Epithelial cell of proximal tubule (primary cell): ENCODE data around the gene RAB32. TPM values are rescaled to one million over a fixed set of nuclear protein-coding genes. Genes with fewer than 3 reads are reported as not detected.

Experiments used
- DNase-seq: peaks from one replicate; pipeline ENCODE4 v3.0.0-alpha.2; 2011; ENCODE audit warnings: low read depth
- H3K4me3 ChIP-seq: 2 replicates; pipeline ENCODE4 v1.5.1; 2011; ENCODE audit warnings: low read depth, mild to moderate bottlenecking, low read length
- CTCF ChIP-seq: conservative IDR thresholded peaks from 2 replicates; pipeline ENCODE4 v1.5.1; 2012; ENCODE audit warnings: low read depth, mild to moderate bottlenecking, low read length
- total RNA-seq: library from RNA; depleted of rRNA; stranded (reverse); fragments of >200 nt; gene quantifications from 2 replicates; pipeline ENCODE4 v1.2.3, GENCODE V29; 2015

Gene RAB32
- total RNA-seq, 1 donor from 2014 or later, result 94.8 TPM

- H3K4me3 ChIP-seq, result peak overlapping the region; percentile 88
- DNase-seq, result no peak
- no peak for TF ChIP-seq CTCF
Observed at GRCh38 chr6:146543940-146544615, 445 bp downstream of the RAB32 start.

GRCh38 chr6:146544616-146545182 is 1.1 kb downstream of the RAB32 start:
- DNase-seq, result no peak
- no peak for TF ChIP-seq CTCF
- peak overlapping the region; percentile 88 for H3K4me3 ChIP-seq

DNA sequence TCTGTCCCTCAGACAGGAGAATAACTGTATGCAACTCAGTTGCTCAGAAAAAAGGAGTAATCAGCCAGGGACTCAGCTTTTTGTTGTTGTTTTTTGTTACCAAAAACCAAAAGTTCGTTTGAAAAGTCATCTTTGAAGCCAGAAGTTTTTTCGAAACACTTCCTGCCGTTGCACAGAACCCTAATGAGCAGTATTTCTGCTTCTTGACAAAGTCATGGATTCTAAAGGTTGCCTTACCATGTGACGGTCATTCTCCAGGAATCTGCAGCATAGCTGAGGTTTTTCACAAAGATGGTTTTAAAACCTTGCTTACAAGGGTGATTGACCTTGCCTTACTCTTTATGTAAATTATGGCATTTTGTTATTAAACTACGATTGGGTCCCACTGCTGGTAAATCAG is 1.9 kb downstream of the RAB32 start:
- peak overlapping the region; percentile 88 for H3K4me3 ChIP-seq
- TF ChIP-seq CTCF, result no peak
- no peak for DNase-seq

DNA sequence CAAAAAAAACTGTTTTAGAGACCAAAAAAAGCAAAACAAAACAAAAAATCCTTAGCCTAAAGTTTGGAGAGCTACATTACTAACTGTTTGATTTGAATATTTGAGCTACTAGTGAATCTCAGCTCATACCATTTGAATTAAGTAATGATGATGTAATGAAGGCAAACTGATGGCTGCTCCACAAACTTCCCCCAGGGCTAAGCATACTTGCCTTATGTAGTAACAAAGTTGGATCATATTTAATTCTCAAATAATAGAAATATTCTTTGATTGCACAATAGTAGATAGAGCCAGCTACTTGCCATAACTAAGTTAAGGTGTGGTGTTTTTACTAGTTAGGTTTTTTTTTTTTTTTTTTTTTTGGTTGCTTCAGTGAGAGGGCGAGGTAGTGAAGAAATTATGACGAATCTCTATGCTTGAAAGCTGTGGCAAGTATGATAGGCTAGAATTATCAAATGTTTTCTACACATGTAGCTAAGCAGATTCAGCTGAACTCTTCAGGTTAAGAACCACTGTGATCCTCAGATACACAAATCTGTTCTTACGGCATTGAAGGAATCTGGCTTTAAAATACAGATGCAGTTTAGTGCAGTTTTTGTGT is 2.9 kb downstream of the RAB32 start:
- TF ChIP-seq CTCF, result no peak
- peak; percentile 70 for DNase-seq
- peak overlapping the region; percentile 17 for H3K4me3 ChIP-seq

GRCh38 chr6:146547889-146548288 is 4.3 kb downstream of the RAB32 start:
- no peak for DNase-seq
- H3K4me3 ChIP-seq, result no peak overlapping the region
- TF ChIP-seq CTCF, result no peak

GRCh38 chr6:146548898-146549374 is 5.3 kb downstream of the RAB32 start:
- H3K4me3 ChIP-seq, result no peak overlapping the region
- no peak for DNase-seq
- no peak for TF ChIP-seq CTCF
